HG02588 (cell line): ENCODE data around the gene KREMEN2.

Source experiments
- ATAC-seq: cut with Tn5 transposase; IDR thresholded peaks from one replicate; pipeline ENCODE4 v1.9.1; 2021; ENCODE audit warnings: mild to moderate bottlenecking, moderate library complexity; ENCODE audit not compliant: unreplicated experiment

KREMEN2 gene

DNA sequence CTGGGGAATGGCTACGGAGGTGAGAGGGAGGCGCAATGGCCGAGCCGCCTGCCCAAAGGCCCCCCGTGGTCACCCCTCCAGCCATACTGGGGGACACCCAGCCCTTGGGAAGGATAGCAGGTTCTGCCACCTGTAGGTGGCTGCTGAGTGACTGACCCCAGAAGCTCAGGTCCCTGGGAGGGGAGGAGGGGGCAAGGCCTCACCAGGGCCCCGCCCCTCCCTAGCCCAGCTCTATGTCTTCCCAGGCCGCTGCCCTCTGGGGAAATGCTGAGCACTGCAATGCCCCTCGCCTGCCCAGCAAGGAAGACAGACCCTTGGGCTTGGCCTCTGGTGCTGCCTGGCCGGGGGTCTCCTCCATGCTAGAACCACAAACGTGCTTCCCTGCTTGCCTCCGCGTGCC lies 37.2 kb downstream of the KREMEN2 start:
- ATAC-seq: no peak

DNA sequence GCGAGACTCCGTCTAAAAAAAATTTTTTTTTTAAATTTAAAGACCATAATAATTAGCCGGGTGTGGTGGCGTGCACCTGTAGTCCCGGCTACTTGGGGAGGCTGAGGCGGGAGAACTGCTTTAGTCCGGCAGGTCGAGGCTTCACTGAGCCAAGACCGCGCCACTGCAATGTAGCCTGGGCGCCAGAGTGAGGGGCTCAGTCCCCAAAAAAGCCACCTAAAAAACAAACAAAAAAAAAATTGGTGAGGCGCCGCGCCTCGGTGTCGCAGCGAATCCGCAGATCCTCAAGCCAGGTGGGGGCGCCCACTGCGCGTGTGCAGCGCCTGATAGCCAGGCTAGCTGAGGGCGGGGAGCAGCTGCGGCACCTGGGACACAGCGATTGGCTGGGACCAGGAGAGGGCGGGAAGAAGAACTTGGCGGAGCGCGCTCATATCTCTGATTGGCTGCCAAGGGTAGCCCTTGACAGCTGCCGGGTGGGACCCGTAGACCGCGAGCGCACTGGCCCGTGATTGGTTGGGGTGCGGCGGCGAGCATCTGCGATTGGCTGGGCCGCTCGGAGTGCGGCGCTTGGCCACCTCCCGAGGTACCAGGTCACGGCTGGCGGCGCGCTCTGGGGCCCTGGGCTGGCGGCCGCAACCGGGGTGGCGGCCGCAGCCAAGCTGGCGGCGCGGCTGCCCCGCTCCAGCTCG lies 39.7 kb downstream of the KREMEN2 start:
- ATAC-seq: peak; percentile 90

GRCh38 chr16:3004319-3004718 lies 40.2 kb downstream of the KREMEN2 start:
- ATAC-seq: peak; percentile 22

- ATAC-seq: peak; percentile 1
Observed at GRCh38 chr16:3004781-3005284, 40.8 kb downstream of the KREMEN2 start.

DNA sequence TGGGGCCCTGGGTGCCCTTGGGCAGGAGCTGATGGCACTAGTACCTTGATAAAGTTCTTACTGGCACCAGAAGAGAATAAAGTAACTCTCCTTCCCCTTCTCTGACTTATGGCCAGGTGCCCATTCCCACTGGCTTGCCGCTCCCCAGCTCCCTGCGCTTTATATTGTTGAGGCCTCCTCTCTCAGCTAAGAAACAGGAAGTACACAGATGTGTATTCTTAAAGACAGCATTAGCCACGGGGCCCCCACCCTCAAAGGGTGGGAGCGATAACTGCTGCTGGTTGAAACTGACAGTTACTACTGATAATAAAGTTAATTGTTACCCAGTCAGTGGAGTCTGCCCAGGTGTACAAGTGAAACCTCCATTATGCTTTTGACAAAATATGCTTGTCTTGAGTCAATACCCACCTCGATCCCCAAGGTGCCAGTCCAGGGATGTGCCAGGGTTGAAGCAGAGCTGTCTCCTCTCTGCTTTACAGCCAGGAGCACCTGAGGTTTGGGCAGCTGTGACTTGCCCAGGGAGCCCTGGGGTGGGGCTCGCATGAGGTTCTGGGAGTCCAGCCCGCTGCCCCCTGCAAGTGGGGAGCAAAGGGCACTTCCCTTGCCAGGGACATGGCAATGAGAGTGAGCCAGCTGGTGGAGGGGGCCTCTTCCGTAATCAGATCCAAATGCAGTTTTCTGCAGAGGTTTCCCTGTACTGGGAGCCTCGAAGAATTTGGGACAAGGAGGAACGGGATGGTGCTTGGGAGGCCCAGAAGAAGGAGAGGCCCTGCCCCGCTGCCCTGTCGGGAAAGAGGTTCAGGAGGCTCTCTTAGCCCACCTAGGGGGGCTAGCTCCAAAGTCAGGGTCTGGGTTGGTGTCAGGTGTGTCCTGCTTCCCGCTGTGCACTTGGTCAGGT lies 43.2 kb downstream of the KREMEN2 start:
- ATAC-seq: no peak

GRCh38 chr16:3007957-3008689 lies 44.0 kb downstream of the KREMEN2 start:
- ATAC-seq: no peak

DNA sequence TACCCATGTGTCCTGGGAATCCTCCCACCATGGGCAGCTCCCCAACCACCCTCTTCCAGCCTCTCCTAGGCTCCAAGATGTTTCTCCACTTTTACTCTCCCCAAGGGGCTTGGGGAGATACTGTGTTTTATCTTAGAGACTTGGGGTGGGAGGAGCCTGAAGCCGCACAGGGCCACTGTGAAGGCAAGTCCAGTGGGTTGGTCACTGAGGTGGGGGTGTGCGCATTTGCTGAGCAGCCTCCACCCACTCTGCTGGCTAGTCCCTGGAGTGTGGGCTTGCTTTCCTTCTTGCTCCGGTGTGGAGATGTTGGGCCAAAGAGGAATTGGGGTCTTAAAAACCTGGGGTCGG lies 44.6 kb downstream of the KREMEN2 start:
- ATAC-seq: no peak

DNA sequence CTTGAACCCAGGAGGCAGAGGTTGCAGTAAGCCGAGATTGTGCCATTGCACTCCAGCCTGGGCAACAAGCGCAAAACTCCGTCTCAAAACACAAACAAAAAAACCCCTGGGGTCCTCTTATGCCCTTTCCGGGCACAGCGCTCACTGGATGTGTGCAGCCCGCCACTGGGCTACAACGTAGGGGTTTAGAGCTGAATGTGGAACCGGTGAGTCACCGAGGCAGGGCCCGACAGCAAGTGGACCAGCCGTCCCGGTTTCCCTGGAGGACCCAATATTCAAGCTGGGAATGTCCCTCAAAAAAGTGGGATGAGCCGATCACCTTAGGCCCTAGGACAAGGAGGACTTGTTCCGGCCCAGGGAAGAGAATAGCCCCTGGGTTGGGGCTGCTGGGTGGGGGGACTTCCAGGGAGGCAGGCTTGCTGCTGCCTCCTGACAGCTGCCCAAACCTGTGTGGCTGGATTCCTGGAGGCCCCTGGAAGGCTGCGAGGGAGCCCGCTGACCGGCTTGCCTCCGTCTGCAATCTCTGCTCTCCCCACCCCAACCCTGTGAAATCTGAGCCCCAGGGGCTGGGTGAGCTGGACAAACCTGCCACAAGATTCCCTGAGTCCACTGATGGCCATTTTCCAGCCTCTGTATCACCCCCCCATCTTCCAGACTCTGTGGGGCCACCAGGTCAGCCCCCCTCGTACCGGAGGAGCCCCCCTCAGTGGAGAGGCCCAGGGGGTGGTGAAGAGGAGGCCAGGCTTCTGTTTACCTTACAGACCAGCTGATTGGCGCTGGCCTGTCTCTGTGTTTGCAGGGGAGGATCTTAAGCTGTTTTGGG lies 45.7 kb downstream of the KREMEN2 start:
- no peak for ATAC-seq

DNA sequence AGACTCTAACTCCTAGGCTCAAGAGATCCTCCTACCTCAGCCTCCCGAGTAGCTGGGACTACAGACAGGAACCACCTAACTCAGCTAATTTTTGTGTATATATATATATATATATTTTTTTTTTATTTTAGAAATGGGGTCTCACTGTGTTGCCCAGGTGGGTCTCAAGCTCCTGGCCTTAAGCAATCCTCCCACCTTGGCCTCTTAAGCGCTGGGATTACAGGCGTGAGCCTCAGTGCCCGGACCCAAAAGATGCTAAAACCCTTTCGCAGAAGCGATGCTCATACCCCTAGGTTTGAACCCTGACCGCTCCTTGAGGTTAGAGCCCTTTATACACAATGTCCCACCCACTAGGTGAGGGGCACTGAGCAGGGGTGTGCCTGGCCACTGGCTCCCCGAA lies 46.4 kb downstream of the KREMEN2 start:
- no peak for ATAC-seq

GRCh38 chr16:3012246-3012645 lies 48.2 kb downstream of the KREMEN2 start:
- ATAC-seq: no peak

DNA sequence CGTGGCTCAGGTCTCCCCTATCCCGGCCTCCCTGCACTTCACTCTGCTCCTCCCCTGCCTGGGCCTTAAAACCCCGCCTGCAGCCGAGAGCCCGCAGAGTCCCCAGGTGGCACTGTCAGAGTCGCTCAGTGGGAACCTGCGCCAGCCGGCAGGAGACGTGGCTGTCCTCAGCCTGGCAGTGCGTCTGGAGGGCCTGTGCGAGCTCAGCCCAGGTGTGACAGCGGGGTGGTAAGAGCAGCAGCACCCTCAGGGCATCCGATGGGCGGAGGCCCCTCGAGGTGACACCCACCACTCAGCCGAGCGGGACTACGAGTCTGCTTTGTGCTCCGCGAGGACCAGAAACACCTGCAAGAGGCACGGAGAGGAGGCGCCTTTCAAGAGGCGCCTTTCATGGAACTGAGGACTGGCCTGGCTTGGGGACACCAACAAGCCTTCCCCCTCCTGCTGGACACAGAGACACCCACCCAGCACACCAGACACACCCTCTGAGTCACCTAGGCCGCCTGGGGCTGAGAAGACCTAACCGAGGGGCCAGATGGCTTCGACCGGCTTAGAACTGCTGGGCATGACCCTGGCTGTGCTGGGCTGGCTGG lies 48.8 kb downstream of the KREMEN2 start, which contains the start of gene CLDN9:
Gene CLDN9, plus strand, starts transcription at position 96 of the 593 bp plus-strand sequence. Its CDS starts 440 bp downstream, at position 536.
- ATAC-seq: no peak

DNA sequence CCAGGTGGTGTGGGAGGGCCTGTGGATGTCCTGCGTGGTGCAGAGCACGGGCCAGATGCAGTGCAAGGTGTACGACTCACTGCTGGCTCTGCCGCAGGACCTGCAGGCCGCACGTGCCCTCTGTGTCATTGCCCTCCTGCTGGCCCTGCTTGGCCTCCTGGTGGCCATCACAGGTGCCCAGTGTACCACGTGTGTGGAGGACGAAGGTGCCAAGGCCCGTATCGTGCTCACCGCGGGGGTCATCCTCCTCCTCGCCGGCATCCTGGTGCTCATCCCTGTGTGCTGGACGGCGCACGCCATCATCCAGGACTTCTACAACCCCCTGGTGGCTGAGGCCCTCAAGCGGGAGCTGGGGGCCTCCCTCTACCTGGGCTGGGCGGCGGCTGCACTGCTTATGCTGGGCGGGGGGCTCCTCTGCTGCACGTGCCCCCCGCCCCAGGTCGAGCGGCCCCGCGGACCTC lies 49.4 kb downstream of the KREMEN2 start:
- no peak for ATAC-seq

- no peak for ATAC-seq
Observed at GRCh38 chr16:3013998-3014690, 50.1 kb downstream of the KREMEN2 start.

DNA sequence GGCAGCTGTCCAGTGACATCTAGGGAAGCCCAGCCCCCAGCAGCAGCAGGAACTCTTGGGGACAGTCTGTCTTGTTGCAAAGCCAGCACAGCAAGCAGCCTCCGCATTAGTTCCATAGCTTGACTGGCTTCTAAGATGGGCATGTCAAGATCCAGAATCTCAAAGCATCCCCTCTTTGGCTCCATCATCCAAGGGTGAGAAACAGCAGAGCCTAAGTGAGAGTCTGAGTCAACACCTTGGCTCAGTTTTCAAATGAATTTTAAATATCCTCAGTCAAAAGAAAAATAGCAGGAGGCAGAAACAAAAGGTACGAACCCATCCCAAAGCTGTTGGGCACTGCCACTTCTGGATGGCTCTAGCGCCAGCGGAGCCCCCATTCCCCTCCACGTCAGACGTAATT lies 50.9 kb downstream of the KREMEN2 start:
- no peak for ATAC-seq

DNA sequence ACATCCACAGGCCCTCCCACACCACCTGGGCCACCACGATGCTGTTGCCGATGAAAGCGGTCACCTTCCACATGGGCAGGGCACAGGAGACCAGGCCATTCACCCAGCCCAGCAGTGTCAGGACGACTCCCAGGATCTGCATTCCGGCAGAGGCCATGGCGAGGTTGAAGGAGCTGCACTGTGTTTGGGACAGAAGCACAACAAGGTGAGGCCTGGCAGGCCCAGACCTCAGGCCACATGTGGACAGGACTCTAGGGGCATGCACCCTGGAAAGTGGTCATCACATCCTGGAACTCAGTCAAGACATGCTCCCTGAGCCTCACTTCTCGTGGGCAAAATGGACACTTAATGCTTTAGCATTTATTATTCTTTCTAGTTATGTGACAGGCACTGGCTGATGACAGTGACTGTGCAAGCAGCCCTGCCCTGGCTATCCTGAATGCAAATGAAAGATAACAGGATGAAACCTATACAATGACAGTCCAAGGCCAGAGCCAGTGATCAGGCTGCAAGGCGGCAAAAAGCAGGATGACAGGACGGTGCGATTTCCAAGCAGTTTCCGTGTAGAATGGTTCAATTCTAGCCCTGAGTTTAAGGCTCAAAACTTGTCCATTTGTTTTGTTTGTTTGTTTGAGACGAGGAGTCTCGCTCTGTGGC lies 51.9 kb downstream of the KREMEN2 start:
- ATAC-seq: no peak

- ATAC-seq: no peak
Observed at GRCh38 chr16:3017344-3017743, 53.3 kb downstream of the KREMEN2 start.
